C4-2B (cell line): Measurements from ENCODE around the gene TCTN3.

ENCODE experiments used
- CTCF ChIP-seq: fragments of 450-650 bp; conservative IDR thresholded peaks from 2 replicates; pipeline ENCODE4 v1.5.1; 2017; ENCODE audit warnings: mild to moderate bottlenecking
- ZFX ChIP-seq: fragments of 450-650 bp; IDR thresholded peaks from 2 replicates; pipeline ENCODE4 v1.6.1; 2017

- TF ChIP-seq CTCF (no peak), ZFX (no peak)
Observed at GRCh38 chr10:95663496-95663895, 30.2 kb downstream of the TCTN3 start.
